DOHH2 (cell line): Measurements from ENCODE around the gene F2R.

ENCODE experiments used
- H3F3A ChIP-seq: fragments of 200-600 bp; sonication (generic), shearing (Covaris generic); 2 replicates; pipeline ENCODE4 v1.6.0; 2016; ENCODE audit warnings: antibody characterized with exemption, mild to moderate bottlenecking; ENCODE audit not compliant: control insufficient read depth, insufficient read depth
- H3K27ac ChIP-seq: fragments of 200-600 bp; sonication (generic); 2 replicates; pipeline ENCODE4 v1.5.1; 2014; ENCODE audit warnings: low read depth, mild to moderate bottlenecking, low read length, moderate library complexity
- H3K27me3 ChIP-seq: fragments of 200-600 bp; sonication (generic); 2 replicates; pipeline ENCODE4 v1.6.1; 2014; ENCODE audit warnings: mild to moderate bottlenecking, low read length, mixed read lengths; ENCODE audit not compliant: control insufficient read depth
- H3K36me3 ChIP-seq: fragments of 200-600 bp; sonication (generic); 2 replicates; pipeline ENCODE4 v1.6.1; 2014; ENCODE audit warnings: mild to moderate bottlenecking, low read length, moderate library complexity, mixed read lengths; ENCODE audit not compliant: control insufficient read depth
- H3K4me1 ChIP-seq: fragments of 200-600 bp; sonication (generic); 2 replicates; pipeline ENCODE4 v1.6.1; 2014; ENCODE audit warnings: mild to moderate bottlenecking, low read length, mixed read lengths; ENCODE audit not compliant: control insufficient read depth
- H3K4me2 ChIP-seq: fragments of 200-600 bp; sonication (generic); 2 replicates; pipeline ENCODE4 v1.6.0; 2014; ENCODE audit warnings: mild to moderate bottlenecking, low read length, moderate library complexity
- H3K4me3 ChIP-seq: fragments of 200-600 bp; sonication (generic); 2 replicates; pipeline ENCODE4 v1.5.1; 2014; ENCODE audit warnings: mild to moderate bottlenecking, low read length, mixed read lengths
- H3K79me2 ChIP-seq: fragments of 200-600 bp; sonication (generic); 2 replicates; pipeline ENCODE4 v1.6.1; 2014; ENCODE audit warnings: mild to moderate bottlenecking, low read length, mixed read lengths; ENCODE audit not compliant: control insufficient read depth
- H3K9me2 ChIP-seq: fragments of 200-600 bp; sonication (generic); replicated peaks from 2 replicates; pipeline ENCODE4 v1.6.1; 2014; ENCODE audit warnings: mild to moderate bottlenecking, low read length, mixed read lengths; ENCODE audit not compliant: control insufficient read depth
- H3K9me3 ChIP-seq: fragments of 200-600 bp; sonication (generic); 2 replicates; pipeline ENCODE4 v1.6.1; 2014; ENCODE audit warnings: antibody characterized with exemption, low read length, mixed read lengths; ENCODE audit not compliant: control insufficient read depth, insufficient read depth
- H4K20me1 ChIP-seq: fragments of 200-600 bp; sonication (generic); 2 replicates; pipeline ENCODE4 v1.6.0; 2014; ENCODE audit warnings: low read depth, mild to moderate bottlenecking, antibody characterized with exemption, low read length, moderate library complexity; ENCODE audit not compliant: control insufficient read depth, insufficient read depth
- EZH2phosphoT487 ChIP-seq: fragments of 200-600 bp; sonication (generic); IDR thresholded peaks from 2 replicates; pipeline ENCODE4 v1.6.1; 2017; ENCODE audit warnings: borderline replicate concordance, mild to moderate bottlenecking, antibody characterized with exemption, low read length, moderate library complexity, mixed read lengths
- TF ChIP-seq, protein P1 (sequence below): fragments of 200-600 bp; sonication (generic); IDR thresholded peaks from one replicate; pipeline ENCODE4 v1.5.1; 2014; ENCODE audit warnings: antibody characterized with exemption, mild to moderate bottlenecking, low read depth, low read length; ENCODE audit not compliant: poor library complexity, severe bottlenecking

Gene F2R

DNA sequence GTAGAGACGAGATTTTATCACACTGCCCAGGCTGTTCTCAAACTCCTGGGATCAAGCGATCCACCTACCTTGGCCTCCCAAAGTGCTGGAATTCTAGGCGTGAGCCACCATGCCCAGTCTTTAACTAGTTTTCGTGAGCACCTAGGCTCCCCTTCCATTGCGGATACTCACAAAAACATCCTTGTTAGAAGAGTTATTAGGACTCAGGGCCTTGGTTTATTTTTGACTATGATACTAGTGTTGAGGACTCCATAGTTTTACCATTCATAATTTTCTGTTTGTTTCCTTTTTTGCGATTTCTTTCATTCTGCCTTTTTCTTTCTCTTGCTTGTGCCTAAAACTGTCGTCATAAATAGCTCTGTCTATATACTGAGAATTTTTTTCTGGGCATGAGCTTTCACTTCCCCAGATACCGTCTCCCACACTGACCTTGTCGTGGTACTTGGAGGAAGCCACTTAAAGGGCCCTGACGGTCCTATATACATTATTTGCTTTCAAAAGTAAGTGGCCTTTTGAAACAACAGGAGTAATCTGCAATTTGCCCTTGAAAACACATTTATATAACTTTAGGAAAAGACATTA lies 5.2 kb downstream of the F2R start:
- H3K27ac ChIP-seq, result no peak overlapping the region
- H3F3A ChIP-seq, result no peaks in the 10 kb centered on the region
- H4K20me1 ChIP-seq, result no peaks in the 10 kb centered on the region
- H3K79me2 ChIP-seq, result no peaks in the 10 kb centered on the region
- H3K4me2 ChIP-seq, result no peak overlapping the region
- H3K9me3 ChIP-seq, result no peaks in the 10 kb centered on the region
- H3K4me3 ChIP-seq, result no peak overlapping the region
- no peaks in the 10 kb centered on the region for H3K9me2 ChIP-seq
- H3K36me3 ChIP-seq, result no peaks in the 10 kb centered on the region
- H3K4me1 ChIP-seq, result no peaks in the 10 kb centered on the region; the same call in 1 of the 2 replicates
- TF ChIP-seq EZH2phosphoT487, result no peak
- TF ChIP-seq, protein P1, sequence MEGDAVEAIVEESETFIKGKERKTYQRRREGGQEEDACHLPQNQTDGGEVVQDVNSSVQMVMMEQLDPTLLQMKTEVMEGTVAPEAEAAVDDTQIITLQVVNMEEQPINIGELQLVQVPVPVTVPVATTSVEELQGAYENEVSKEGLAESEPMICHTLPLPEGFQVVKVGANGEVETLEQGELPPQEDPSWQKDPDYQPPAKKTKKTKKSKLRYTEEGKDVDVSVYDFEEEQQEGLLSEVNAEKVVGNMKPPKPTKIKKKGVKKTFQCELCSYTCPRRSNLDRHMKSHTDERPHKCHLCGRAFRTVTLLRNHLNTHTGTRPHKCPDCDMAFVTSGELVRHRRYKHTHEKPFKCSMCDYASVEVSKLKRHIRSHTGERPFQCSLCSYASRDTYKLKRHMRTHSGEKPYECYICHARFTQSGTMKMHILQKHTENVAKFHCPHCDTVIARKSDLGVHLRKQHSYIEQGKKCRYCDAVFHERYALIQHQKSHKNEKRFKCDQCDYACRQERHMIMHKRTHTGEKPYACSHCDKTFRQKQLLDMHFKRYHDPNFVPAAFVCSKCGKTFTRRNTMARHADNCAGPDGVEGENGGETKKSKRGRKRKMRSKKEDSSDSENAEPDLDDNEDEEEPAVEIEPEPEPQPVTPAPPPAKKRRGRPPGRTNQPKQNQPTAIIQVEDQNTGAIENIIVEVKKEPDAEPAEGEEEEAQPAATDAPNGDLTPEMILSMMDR, result no peak
- no peaks in the 10 kb centered on the region; the same call in 1 of the 2 replicates for H3K27me3 ChIP-seq

DNA sequence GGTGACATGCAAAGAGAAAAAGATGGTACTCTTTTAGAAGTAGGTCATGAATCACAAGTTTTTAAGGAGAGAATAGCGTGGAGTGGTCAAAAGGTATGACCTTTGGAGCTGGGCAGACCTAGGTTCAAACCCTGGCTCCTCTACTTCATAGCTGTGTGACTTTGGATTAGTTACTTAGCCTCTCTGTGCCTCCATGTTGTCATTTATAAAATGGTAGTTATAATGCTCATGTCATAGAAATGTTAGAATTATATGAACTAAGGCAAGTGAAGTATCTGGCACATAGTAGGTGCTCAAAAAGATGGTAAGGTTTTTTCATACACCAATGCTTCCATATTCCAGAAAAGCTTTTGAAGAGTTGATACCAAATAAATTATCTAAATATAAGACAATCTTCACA lies 7.3 kb downstream of the F2R start:
- no peak overlapping the region for H3K4me2 ChIP-seq
- no peaks in the 10 kb centered on the region; the same call in 1 of the 2 replicates for H3K27me3 ChIP-seq
- no peaks in the 10 kb centered on the region for H3F3A ChIP-seq
- no peaks in the 10 kb centered on the region for H3K79me2 ChIP-seq
- H3K9me3 ChIP-seq, result no peaks in the 10 kb centered on the region
- H3K4me3 ChIP-seq, result no peak overlapping the region
- no peaks in the 10 kb centered on the region for H3K9me2 ChIP-seq
- H3K4me1 ChIP-seq, result no peaks in the 10 kb centered on the region; the same call in 1 of the 2 replicates
- no peaks in the 10 kb centered on the region for H3K36me3 ChIP-seq
- no peak overlapping the region for H3K27ac ChIP-seq
- TF ChIP-seq, protein P1, result no peak
- TF ChIP-seq EZH2phosphoT487, result no peak
- H4K20me1 ChIP-seq, result no peaks in the 10 kb centered on the region

DNA sequence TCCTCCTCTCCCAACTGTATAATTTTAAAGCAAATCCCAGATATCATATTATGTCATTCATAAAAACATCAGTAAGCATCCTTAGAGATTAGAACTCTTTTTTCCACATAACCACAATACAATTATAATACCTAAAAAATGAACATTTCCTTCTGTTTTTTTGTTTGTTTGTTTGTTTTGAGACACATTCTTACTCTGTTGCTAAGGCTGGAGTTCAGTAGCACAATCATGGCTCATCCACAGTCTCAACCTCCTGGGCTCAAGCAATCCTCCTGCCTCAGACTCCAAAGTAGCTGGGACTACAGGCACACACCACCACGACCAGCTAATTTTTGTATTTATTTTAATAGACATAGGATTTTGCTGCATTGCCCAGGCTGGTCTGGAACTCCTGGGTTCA lies 8.0 kb downstream of the F2R start:
- no peaks in the 10 kb centered on the region; the same call in 1 of the 2 replicates for H3K4me1 ChIP-seq
- no peaks in the 10 kb centered on the region for H4K20me1 ChIP-seq
- no peaks in the 10 kb centered on the region for H3K36me3 ChIP-seq
- TF ChIP-seq EZH2phosphoT487, result no peak
- TF ChIP-seq, protein P1, result no peak
- H3K27me3 ChIP-seq, result no peaks in the 10 kb centered on the region; the same call in 1 of the 2 replicates
- H3K9me2 ChIP-seq, result no peaks in the 10 kb centered on the region
- no peak overlapping the region for H3K4me2 ChIP-seq
- H3K4me3 ChIP-seq, result no peak overlapping the region
- H3K27ac ChIP-seq, result no peak overlapping the region
- no peaks in the 10 kb centered on the region for H3F3A ChIP-seq
- no peaks in the 10 kb centered on the region for H3K79me2 ChIP-seq
- H3K9me3 ChIP-seq, result no peaks in the 10 kb centered on the region
